T-helper 17 cell (primary cell): ENCODE results near the gene ICAM2. TPM values are rescaled to one million over a fixed set of nuclear protein-coding genes. Genes with fewer than 3 reads are reported as not detected.

Source experiments
- ATAC-seq: fragments of 150-1000 bp; cut with Tn5 transposase; 2 replicates; pipeline ENCODE4 v1.10.0; 2021; ENCODE audit warnings: mild to moderate bottlenecking, moderate library complexity
- DNase-seq, 3 donors: peaks; one replicate each; pipeline versions ENCODE4 v3.0.0 to v3.0.0-alpha.2; 2020 to 2021
- H3K9me3 ChIP-seq: one replicate; pipeline ENCODE4 v1.7.0; 2013; ENCODE audit warnings: low read length, mild to moderate bottlenecking; ENCODE audit not compliant: control insufficient read depth, poor library complexity, severe bottlenecking
- H3K27ac Mint-ChIP-seq: one replicate; pipeline ENCODE4 v1.8.0; 2022; ENCODE audit warnings: mild to moderate bottlenecking, moderate library complexity, mixed read lengths
- H3K27me3 Mint-ChIP-seq: one replicate; pipeline ENCODE4 v1.8.0; 2022; ENCODE audit warnings: mixed read lengths
- H3K36me3 Mint-ChIP-seq: one replicate; pipeline ENCODE4 v1.8.0; 2022; ENCODE audit warnings: low read depth, mixed read lengths
- H3K4me1 Mint-ChIP-seq: one replicate; pipeline ENCODE4 v1.8.0; 2022; ENCODE audit warnings: mild to moderate bottlenecking, mixed read lengths
- H3K4me3 Mint-ChIP-seq: one replicate; pipeline ENCODE4 v1.8.0; 2022; ENCODE audit warnings: mild to moderate bottlenecking, moderate library complexity, mixed read lengths
- total RNA-seq, 4 donors: library from RNA in 2 of 4; stranded (reverse) in 2 of 4; gene quantifications; one replicate each; pipeline ENCODE4 v1.2.3 and lab custom pipeline; 2022 to 2026

ICAM2 gene
- total RNA-seq, 2 donors from 2014 or later = 113 to 115 TPM

DNA sequence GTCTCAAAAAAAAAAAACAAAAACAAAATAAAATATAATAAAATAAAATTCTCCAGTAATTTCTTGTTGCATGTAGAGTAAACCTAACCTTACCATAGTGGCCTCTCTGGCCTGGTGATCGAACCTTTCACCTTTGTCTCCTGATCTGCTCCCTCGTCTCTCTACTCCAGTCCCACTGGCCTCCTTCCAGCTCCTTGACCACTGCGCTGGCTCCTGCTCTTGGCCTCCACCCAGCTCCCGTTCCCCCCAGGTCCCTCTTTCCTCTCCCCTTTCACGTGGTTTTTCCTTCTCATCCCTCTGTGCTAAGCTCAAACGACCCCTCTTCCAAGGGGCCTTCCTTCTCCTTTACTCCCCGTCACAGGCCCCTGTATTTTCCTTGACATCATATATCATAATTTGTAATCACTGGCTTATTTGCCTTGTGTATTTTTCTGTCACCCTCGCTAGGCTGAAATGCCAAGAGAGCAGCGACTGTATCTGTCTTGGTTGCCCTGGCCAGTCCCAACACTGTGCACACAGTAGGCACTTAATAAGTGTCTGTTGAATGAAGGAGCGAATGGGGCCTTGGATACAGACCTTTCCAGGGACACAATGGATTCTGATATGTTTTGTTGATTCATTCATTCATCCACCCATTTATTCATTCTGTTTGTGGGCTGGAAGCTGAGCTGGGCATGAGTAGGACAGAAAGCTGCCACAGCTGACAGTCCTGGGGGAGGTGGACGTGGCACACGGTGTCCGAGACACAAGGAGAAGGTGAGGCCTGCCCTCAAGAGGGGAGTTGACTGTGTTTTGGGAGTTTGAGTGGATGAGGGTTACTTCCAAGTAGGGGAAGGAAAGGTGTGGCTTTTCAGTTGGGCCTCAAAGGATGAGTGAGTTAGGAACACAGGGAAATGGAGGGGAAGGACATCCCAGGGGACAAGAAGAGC, 41.9 kb downstream of the ICAM2 start:
- no peak for ATAC-seq
- H3K4me3 Mint-ChIP-seq = no peak overlapping the region
- H3K27me3 Mint-ChIP-seq = no peaks in the 10 kb centered on the region
- H3K4me1 Mint-ChIP-seq = peaks cover 18% of the 10 kb centered on the region
- no peak for DNase-seq
- no peak overlapping the region for H3K27ac Mint-ChIP-seq
- H3K36me3 Mint-ChIP-seq = no peaks in the 10 kb centered on the region
- H3K9me3 ChIP-seq = no peaks in the 10 kb centered on the region

- peaks cover 27% of the 10 kb centered on the region for H3K4me1 Mint-ChIP-seq
- H3K4me3 Mint-ChIP-seq = no peak overlapping the region
- no peaks in the 10 kb centered on the region for H3K36me3 Mint-ChIP-seq
- H3K27me3 Mint-ChIP-seq = no peaks in the 10 kb centered on the region
- ATAC-seq = no peak
- no peak for DNase-seq
- no peak overlapping the region for H3K27ac Mint-ChIP-seq
- no peaks in the 10 kb centered on the region for H3K9me3 ChIP-seq
Measured at GRCh38 chr17:63976702-63977101, 43.7 kb downstream of the ICAM2 start.

DNA sequence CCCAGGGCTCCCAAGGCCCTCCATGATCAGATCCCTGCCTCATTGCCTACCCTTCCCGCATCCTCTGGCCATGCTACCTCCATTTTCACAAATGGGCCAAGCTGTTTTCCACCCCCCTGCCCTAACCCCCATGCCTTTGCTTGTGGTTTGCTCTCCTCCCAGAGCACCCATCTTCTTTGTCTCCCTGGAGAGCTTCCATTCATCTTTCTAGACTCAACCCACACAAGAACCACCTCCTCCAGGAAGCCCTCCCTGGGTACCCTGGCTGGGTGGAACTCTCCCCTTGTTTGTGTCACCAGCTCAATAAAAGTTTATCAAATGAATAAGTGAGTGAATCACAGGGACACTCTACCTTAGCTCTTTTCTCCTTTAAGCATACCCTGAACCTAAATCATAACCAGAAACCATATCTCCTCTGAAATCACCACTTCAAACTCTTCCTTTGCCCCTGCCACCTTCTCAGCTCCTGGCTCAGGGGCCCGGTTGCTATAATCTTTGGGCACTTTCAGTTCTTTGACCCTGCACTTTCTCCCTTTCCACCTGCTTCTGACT, 44.8 kb downstream of the ICAM2 start:
- Mint-ChIP-seq H3K4me3 (no peak overlapping the region), H3K4me1 (peaks cover 27% of the 10 kb centered on the region), H3K27me3 (no peaks in the 10 kb centered on the region), H3K36me3 (no peaks in the 10 kb centered on the region), H3K27ac (no peak overlapping the region)
- no peak for ATAC-seq
- no peaks in the 10 kb centered on the region for H3K9me3 ChIP-seq
- DNase-seq = no peak

DNA sequence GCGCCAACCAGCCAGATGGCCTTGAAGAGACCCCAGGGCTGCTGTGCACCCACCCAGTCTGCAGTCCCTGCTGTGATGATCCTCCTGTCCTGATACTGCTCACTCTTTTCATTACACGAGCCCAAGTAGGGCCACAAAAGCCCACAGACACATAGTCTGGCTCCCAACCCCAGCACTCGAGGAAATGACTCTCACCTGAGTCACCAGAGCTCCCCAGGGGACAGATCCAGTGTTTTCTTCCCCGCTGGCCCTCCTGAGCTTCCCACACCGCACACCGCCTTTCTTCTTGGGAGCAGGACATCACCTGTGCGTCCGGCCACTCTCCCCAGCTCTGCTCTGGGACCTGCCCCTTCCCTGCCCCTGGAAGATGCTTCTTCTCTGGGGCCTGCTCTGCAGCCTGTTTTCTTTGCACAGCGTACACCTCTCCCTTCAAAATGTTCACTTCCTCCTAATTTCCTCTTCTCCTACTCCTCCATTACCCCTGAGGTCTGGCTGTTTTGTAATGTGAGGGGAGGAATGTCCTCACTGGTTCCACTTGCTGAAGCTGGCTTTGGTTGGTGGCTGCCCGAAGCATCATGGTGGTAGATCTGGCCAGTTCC, 45.7 kb downstream of the ICAM2 start:
- Mint-ChIP-seq H3K27ac (no peak overlapping the region), H3K4me1 (peaks cover 27% of the 10 kb centered on the region), H3K27me3 (no peaks in the 10 kb centered on the region), H3K36me3 (no peaks in the 10 kb centered on the region), H3K4me3 (no peak overlapping the region)
- H3K9me3 ChIP-seq = no peaks in the 10 kb centered on the region
- no peak for DNase-seq
- no peak for ATAC-seq

- Mint-ChIP-seq H3K27me3 (no peaks in the 10 kb centered on the region), H3K36me3 (no peaks in the 10 kb centered on the region), H3K27ac (no peak overlapping the region), H3K4me1 (peaks cover 27% of the 10 kb centered on the region), H3K4me3 (no peak overlapping the region)
- H3K9me3 ChIP-seq = no peaks in the 10 kb centered on the region
- DNase-seq = no peak
- ATAC-seq = no peak
Measured at GRCh38 chr17:63973930-63974593, 46.4 kb downstream of the ICAM2 start.

GRCh38 chr17:63973247-63973646, 47.2 kb downstream of the ICAM2 start:
- Mint-ChIP-seq H3K4me1 (peaks cover 29% of the 10 kb centered on the region), H3K27ac (no peak overlapping the region), H3K36me3 (no peaks in the 10 kb centered on the region), H3K4me3 (peak overlapping the region; percentile 47), H3K27me3 (no peaks in the 10 kb centered on the region)
- DNase-seq = no peak
- H3K9me3 ChIP-seq = no peaks in the 10 kb centered on the region
- ATAC-seq = no peak

GRCh38 chr17:63972796-63973195, 47.6 kb downstream of the ICAM2 start, which contains the start of gene SCN4A:
TSS of gene SCN4A (minus strand) at chr17:63972918. CDS start at chr17:63972841, 77 bp downstream.
- Mint-ChIP-seq H3K36me3 (no peaks in the 10 kb centered on the region), H3K27me3 (no peaks in the 10 kb centered on the region), H3K27ac (no peak within 1 kb of the TSS), H3K4me3 (peak within 1 kb of the TSS; percentile 47), H3K4me1 (peaks cover 29% of the 10 kb centered on the region)
- DNase-seq (no peak), ATAC-seq (no peak)
- H3K9me3 ChIP-seq = no peaks in the 10 kb centered on the region

GRCh38 chr17:63969278-63969677, 51.2 kb downstream of the ICAM2 start:
- no peaks in the 10 kb centered on the region for H3K36me3 Mint-ChIP-seq
- ATAC-seq (no peak), DNase-seq (no peak)
- no peaks in the 10 kb centered on the region for H3K9me3 ChIP-seq
- peak overlapping the region; percentile 60 for H3K27ac Mint-ChIP-seq
- H3K27me3 Mint-ChIP-seq = no peaks in the 10 kb centered on the region
- peaks cover 25% of the 10 kb centered on the region for H3K4me1 Mint-ChIP-seq
- H3K4me3 Mint-ChIP-seq = no peak overlapping the region

DNA sequence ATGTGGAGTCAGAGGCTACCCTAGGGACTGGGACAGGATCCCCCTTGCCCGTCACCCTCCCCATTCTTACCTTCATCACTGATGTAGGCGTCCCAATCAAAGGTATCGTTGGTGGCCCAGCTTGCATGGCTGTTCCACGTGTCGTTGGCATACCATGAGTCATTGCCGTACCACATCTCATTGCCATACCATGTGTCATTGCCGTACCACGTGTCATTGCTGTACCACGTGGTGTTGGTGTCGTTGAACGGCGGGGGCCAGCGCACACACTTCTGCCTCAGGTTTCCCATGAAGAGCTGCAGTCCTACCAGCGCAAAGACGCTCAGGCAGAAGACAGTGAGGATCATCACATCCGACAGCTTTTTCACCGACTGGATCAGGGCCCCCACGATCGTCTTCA, 52.5 kb downstream of the ICAM2 start:
- no peak for DNase-seq
- no peak for ATAC-seq
- Mint-ChIP-seq H3K36me3 (no peaks in the 10 kb centered on the region), H3K27me3 (no peaks in the 10 kb centered on the region), H3K27ac (no peak overlapping the region), H3K4me3 (no peak overlapping the region), H3K4me1 (peaks cover 23% of the 10 kb centered on the region)
- H3K9me3 ChIP-seq = no peaks in the 10 kb centered on the region

GRCh38 chr17:63966646-63967264, 53.7 kb downstream of the ICAM2 start:
- no peaks in the 10 kb centered on the region for H3K36me3 Mint-ChIP-seq
- peak overlapping the region; percentile 15 for H3K4me3 Mint-ChIP-seq
- H3K4me1 Mint-ChIP-seq = peaks cover 19% of the 10 kb centered on the region
- no peaks in the 10 kb centered on the region for H3K9me3 ChIP-seq
- H3K27ac Mint-ChIP-seq = no peak overlapping the region
- ATAC-seq = peak; percentile 58
- no peak for DNase-seq
- no peaks in the 10 kb centered on the region for H3K27me3 Mint-ChIP-seq

DNA sequence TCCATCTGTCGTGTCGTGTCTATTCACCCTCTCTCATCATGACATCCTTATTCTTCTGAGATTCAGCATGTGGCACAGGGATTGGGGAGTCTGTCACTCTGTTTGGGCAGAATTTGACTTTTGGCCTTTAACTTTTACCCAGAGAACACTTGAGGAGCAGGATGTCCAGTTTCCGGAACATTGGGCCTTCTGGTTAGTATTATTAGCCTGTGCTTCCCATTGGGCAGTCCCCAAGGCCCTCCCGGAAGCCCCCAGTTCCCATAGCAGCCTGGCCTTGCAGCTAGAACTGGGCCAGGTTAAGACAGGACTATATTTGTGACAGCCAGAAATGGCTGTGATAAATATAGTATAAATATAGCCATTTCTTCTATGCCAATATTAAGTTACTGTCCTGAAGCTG, 57.3 kb downstream of the ICAM2 start:
- H3K4me3 Mint-ChIP-seq = no peak overlapping the region
- peaks cover 17% of the 10 kb centered on the region for H3K4me1 Mint-ChIP-seq
- H3K27me3 Mint-ChIP-seq = no peaks in the 10 kb centered on the region
- no peak for ATAC-seq
- no peak for DNase-seq
- peak overlapping the region; percentile 41 for H3K27ac Mint-ChIP-seq
- H3K9me3 ChIP-seq = no peaks in the 10 kb centered on the region
- H3K36me3 Mint-ChIP-seq = no peaks in the 10 kb centered on the region

DNA sequence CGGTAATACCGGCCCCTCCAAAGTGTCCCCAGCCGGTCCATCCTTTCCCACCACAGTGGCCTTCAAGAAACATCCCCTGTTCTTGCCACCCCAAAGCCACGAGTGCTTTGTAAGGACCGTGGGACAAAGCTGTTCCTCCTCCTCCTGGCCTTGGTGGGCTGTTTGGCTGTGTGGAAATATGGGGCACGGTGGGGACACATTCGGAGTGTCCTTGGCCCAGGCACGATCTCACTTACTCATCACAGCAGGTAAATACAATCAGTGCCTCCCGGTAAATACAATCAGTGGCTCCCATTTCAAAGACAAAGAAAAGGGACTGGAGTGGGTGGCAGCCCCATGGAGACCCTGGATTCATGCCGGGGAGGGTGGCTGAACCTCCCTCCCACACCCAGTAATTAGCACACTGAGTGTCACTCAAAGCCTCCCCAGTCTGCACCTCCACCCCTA, 58.1 kb downstream of the ICAM2 start:
- Mint-ChIP-seq H3K36me3 (no peaks in the 10 kb centered on the region), H3K4me3 (no peak overlapping the region), H3K27ac (peak overlapping the region; percentile 41)

More for the DNA sequence above, 58.1 kb downstream of the ICAM2 start:
- ATAC-seq = no peak
- no peaks in the 10 kb centered on the region for H3K9me3 ChIP-seq
- H3K4me1 Mint-ChIP-seq = peaks cover 15% of the 10 kb centered on the region
- H3K27me3 Mint-ChIP-seq = no peaks in the 10 kb centered on the region
- DNase-seq = no peak
